ENCODE measurements around the gene TTYH3. TPM values are rescaled to one million over a fixed set of nuclear protein-coding genes. Genes with fewer than 3 reads are reported as not detected.

Gene TTYH3
- total RNA-seq, 2 donors from 2014 or later, result 145 to 152 TPM

- Histone ChIP-seq H3K4me3 (ENCODE audit: low read length) (no peak overlapping the region), H3K9ac (ENCODE audit: extremely low read depth, low read length, poor library complexity, severe bottlenecking) (no peak overlapping the region), H3K27me3 (ENCODE audit: control insufficient read depth, insufficient read depth, low read length, poor library complexity, severe bottlenecking) (no peaks in the 10 kb centered on the region), H3K4me1 (ENCODE audit: control insufficient read depth, insufficient read depth, low read length) (peaks cover 3% of the 10 kb centered on the region), H3K9me3 (ENCODE audit: control insufficient read depth, low read length) (no peaks in the 10 kb centered on the region), H3K27ac (ENCODE audit: low read depth, low read length) (no peak overlapping the region), H3K36me3 (ENCODE audit: control insufficient read depth, insufficient read depth, low read length) (peaks cover 12% of the 10 kb centered on the region)
- peaks cover 24% of the 10 kb centered on the region for H3K36me3 Mint-ChIP-seq (ENCODE audit: low read depth)
- 93 to 94% methylated on average over 15 to 19 of the region's 19 CpGs for WGBS, 2 experiments (ENCODE audit: insufficient coverage in 1 of 2, insufficient read length in 1 of 2)
- H3K4me3 Mint-ChIP-seq, result no peak overlapping the region
- no peaks in the 10 kb centered on the region for H3K9me3 Mint-ChIP-seq
- H3K27me3 Mint-ChIP-seq (ENCODE audit: insufficient read depth), result no peaks in the 10 kb centered on the region
- peaks cover 16% of the 10 kb centered on the region for H3K4me1 Mint-ChIP-seq
- TF ChIP-seq CTCF (conservative IDR thresholded peaks at IDR 0.05), result no peak
- H3K27ac Mint-ChIP-seq, result no peak overlapping the region
- DNase-seq, result no peak
These were observed 29.3 kb upstream of the TTYH3 start for GRCh38 chr7:2602406-2603043.

DNA sequence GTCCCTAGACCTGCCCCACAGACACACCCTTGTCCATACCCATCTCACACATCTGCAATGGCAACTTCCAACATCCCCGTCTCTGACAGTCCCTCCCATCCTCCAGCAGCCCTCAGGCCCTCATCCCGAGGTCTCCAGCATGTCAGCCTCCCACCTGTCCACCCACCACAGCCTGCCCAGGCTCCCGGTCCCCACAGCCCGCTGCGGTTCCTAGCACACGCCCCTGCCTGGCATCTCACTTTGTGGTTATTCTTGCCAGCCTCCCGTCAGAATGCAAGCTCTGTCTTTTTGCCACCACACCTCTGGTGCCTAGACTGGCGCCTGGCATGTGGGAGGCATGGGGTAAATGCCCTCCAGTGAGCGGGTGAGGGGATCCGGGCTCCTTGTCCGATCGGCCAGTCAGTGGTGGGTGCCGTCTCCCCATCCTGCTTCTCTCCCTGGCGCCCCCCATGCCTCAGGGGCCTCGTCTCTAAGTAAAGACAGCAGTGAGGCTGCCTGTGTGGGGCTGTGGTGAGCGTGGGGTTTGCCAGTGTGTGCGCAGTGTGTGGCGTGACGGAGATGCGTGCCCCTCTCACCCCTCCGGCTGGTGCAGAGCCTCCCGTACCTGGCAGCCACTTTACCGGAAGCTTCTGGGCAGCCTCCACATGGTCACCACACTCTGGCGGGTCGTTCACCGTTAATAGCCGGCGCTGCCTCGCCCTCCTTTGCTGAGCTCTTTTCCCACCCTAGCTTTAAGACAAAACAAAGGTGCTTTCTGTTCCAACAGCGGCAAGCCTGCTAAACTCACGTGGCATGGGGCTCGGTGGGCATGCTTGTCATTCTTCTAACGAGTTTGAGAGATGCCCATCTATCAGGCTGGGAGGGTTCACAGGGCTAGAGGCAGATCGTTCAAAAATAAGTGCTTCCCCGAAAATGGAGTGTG, 28.5 kb upstream of the TTYH3 start:
- DNase-seq, result no peak

More for the DNA sequence above, 28.5 kb upstream of the TTYH3 start:
- Histone ChIP-seq H3K36me3 (ENCODE audit: control insufficient read depth, insufficient read depth, low read length) (peaks cover 12% of the 10 kb centered on the region), H3K27ac (ENCODE audit: low read depth, low read length) (no peak overlapping the region), H3K9me3 (ENCODE audit: control insufficient read depth, low read length) (no peaks in the 10 kb centered on the region), H3K4me3 (ENCODE audit: low read length) (no peak overlapping the region), H3K9ac (ENCODE audit: extremely low read depth, low read length, poor library complexity, severe bottlenecking) (no peak overlapping the region), H3K4me1 (ENCODE audit: control insufficient read depth, insufficient read depth, low read length) (peaks cover 3% of the 10 kb centered on the region), H3K27me3 (ENCODE audit: control insufficient read depth, insufficient read depth, low read length, poor library complexity, severe bottlenecking) (no peaks in the 10 kb centered on the region)
- no peak overlapping the region for H3K27ac Mint-ChIP-seq
- H3K4me3 Mint-ChIP-seq, result no peak overlapping the region
- H3K9me3 Mint-ChIP-seq, result no peaks in the 10 kb centered on the region
- H3K36me3 Mint-ChIP-seq (ENCODE audit: low read depth), result peaks cover 21% of the 10 kb centered on the region
- no peaks in the 10 kb centered on the region for H3K27me3 Mint-ChIP-seq (ENCODE audit: insufficient read depth)
- no peak for TF ChIP-seq CTCF (conservative IDR thresholded peaks at IDR 0.05)
- 89% methylated on average over 19 to 35 of the region's 35 CpGs for WGBS, 2 experiments (ENCODE audit: insufficient coverage in 1 of 2, insufficient read length in 1 of 2)
- peaks cover 19% of the 10 kb centered on the region for H3K4me1 Mint-ChIP-seq

Data from endodermal cell (in vitro differentiated cells).